Measurements from ENCODE around the gene ANAPC16.

GRCh38 chr10:72273410-72274212 lies 57.8 kb downstream of the ANAPC16 start, which contains the start of gene DDIT4:
- no peak for TF ChIP-seq EZH2 (IDR thresholded peaks at IDR 0.05)
- TF ChIP-seq POLR2AphosphoS5 (IDR thresholded peaks at IDR 0.05; ENCODE audit: borderline replicate concordance, low read depth, low read length) = peak; percentile 99
- peak; percentile 94 for TF ChIP-seq FOXP2 (optimal IDR thresholded peaks at IDR 0.05; ENCODE audit: control extremely low read depth, extremely low read length, insufficient read depth)

Data from SK-N-MC (cell line).